ENCODE data around the gene TRAPPC3L. TPM values are rescaled to one million over a fixed set of nuclear protein-coding genes. Genes with fewer than 3 reads are reported as not detected.

TRAPPC3L gene
- total and polyA plus RNA-seq, 9 of the 15 experiments (the other 6 are each of a cell fraction or from before 2014, with no cell fraction given) = not detected

DNA sequence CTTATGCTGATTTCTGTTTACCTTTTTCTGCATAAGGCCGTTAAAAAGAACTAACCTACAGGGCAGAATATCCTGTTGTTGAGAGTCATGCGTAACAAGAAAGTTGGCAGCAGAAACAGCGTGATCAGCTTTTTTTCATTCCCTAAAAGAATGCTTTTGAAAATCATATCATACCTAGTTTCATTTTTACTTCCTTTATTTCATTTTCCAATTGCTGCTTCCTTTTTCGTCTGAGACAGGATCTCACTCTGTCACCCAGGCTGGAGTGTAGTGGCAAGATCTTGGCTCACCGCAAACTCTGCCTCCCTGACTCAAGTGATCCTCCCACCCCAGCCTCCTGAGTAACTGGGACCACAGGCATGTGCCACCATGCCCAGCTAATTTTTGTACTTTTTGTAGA is 80.2 kb downstream of the TRAPPC3L start (continued):
- TF ChIP-seq TBP (optimal IDR thresholded peaks at IDR 0.05; ENCODE audit: low read depth, low read length) (no peak), ZNF134 (CRISPR knock-in tag; conservative IDR thresholded peaks at IDR 0.05) (no peak), ZNF57 (CRISPR knock-in tag; IDR thresholded peaks at IDR 0.05) (no peak), CBX8 (IDR thresholded peaks at IDR 0.05; ENCODE audit: borderline replicate concordance, extremely low read depth, low read depth, low read length, poor library complexity, severe bottlenecking) (no peak), PPARD (CRISPR knock-in tag; IDR thresholded peaks at IDR 0.05) (no peak), HLTF (IDR thresholded peaks at IDR 0.05) (no peak), FOS (IDR thresholded peaks at IDR 0.05; ENCODE audit: extremely low read depth, insufficient read length) (no peak), KHSRP (IDR thresholded peaks at IDR 0.05) (no peak), KLF10 (CRISPR knock-in tag; IDR thresholded peaks at IDR 0.05) (no peak), NCOA1 (IDR thresholded peaks at IDR 0.05; ENCODE audit: low read depth) (no peak), ILK (tag; IDR thresholded peaks at IDR 0.05; ENCODE audit: borderline replicate concordance, low read depth) (no peak), TAL1 (IDR thresholded peaks at IDR 0.05) (no peak), SNRNP70 (optimal IDR thresholded peaks at IDR 0.05; ENCODE audit: low read depth, low read length) (no peak), MAFF (IDR thresholded peaks at IDR 0.05; ENCODE audit: low read length) (peak; percentile 32; the same call in 1 of the 2 replicates), ZNF707 (CRISPR knock-in tag; conservative IDR thresholded peaks at IDR 0.05) (no peak), HNRNPLL (IDR thresholded peaks at IDR 0.05; ENCODE audit: low read depth, low read length, poor library complexity, severe bottlenecking) (no peak), C11orf30 (IDR thresholded peaks at IDR 0.05; ENCODE audit: low read depth) (peak; percentile 65), MAFG (tag; conservative IDR thresholded peaks at IDR 0.05) (peak; percentile 40), ZNF316 (IDR thresholded peaks at IDR 0.05) (peak; percentile 79)
- TF ChIP-seq, protein P1, sequence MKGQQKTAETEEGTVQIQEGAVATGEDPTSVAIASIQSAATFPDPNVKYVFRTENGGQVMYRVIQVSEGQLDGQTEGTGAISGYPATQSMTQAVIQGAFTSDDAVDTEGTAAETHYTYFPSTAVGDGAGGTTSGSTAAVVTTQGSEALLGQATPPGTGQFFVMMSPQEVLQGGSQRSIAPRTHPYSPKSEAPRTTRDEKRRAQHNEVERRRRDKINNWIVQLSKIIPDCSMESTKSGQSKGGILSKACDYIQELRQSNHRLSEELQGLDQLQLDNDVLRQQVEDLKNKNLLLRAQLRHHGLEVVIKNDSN (CRISPR knock-in tag; IDR thresholded peaks at IDR 0.05) = no peak
- TF ChIP-seq, protein P2, sequence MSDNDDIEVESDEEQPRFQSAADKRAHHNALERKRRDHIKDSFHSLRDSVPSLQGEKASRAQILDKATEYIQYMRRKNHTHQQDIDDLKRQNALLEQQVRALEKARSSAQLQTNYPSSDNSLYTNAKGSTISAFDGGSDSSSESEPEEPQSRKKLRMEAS (CRISPR knock-in tag; IDR thresholded peaks at IDR 0.05) = 0 out of 2 replicates have a peak, but pooled peaks have one; percentile 14
- TF ChIP-seq, protein P3, sequence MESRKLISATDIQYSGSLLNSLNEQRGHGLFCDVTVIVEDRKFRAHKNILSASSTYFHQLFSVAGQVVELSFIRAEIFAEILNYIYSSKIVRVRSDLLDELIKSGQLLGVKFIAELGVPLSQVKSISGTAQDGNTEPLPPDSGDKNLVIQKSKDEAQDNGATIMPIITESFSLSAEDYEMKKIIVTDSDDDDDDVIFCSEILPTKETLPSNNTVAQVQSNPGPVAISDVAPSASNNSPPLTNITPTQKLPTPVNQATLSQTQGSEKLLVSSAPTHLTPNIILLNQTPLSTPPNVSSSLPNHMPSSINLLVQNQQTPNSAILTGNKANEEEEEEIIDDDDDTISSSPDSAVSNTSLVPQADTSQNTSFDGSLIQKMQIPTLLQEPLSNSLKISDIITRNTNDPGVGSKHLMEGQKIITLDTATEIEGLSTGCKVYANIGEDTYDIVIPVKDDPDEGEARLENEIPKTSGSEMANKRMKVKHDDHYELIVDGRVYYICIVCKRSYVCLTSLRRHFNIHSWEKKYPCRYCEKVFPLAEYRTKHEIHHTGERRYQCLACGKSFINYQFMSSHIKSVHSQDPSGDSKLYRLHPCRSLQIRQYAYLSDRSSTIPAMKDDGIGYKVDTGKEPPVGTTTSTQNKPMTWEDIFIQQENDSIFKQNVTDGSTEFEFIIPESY (CRISPR knock-in tag; IDR thresholded peaks at IDR 0.05) = no peak
